ENCODE results near the gene KATNB1.
"Not testable (repeated sequence)": the region's sequence is repeated elsewhere in the genome, so short reads cannot be mapped to it uniquely, and the experiment has no call there.

The KATNB1 gene

GRCh38 chr16:57775661-57776469 is 40.3 kb downstream of the KATNB1 start:
- DNase-seq, result peak; percentile 50

- DNase-seq, result no peak
These were observed 43.1 kb downstream of the KATNB1 start for GRCh38 chr16:57778658-57779057.

- not testable (repeated sequence) for DNase-seq
These were observed 44.3 kb downstream of the KATNB1 start for GRCh38 chr16:57779836-57780235.

- no peak for DNase-seq
These were observed 45.8 kb downstream of the KATNB1 start for GRCh38 chr16:57781349-57781740.

GRCh38 chr16:57781741-57782606 is 46.4 kb downstream of the KATNB1 start:
- no peak for DNase-seq

- not testable (repeated sequence) for DNase-seq
These were observed 47.1 kb downstream of the KATNB1 start for GRCh38 chr16:57782607-57783055.

- no peak for DNase-seq
These were observed 47.5 kb downstream of the KATNB1 start for GRCh38 chr16:57783116-57783515.

- DNase-seq, result no peak
These were observed 48.3 kb downstream of the KATNB1 start for GRCh38 chr16:57783883-57784282.

- no peak for DNase-seq
These were observed 48.8 kb downstream of the KATNB1 start for GRCh38 chr16:57784334-57784733.

GRCh38 chr16:57785385-57785784 is 49.8 kb downstream of the KATNB1 start:
- DNase-seq, result no peak

- DNase-seq, result no peak
These were observed 50.4 kb downstream of the KATNB1 start for GRCh38 chr16:57785924-57786323.

GRCh38 chr16:57786632-57787518 is 51.3 kb downstream of the KATNB1 start:
- DNase-seq, result no peak

- no peak for DNase-seq
These were observed 51.9 kb downstream of the KATNB1 start for GRCh38 chr16:57787519-57787905.

- peak; percentile 59 for DNase-seq
These were observed 52.8 kb downstream of the KATNB1 start for GRCh38 chr16:57788252-57788841.

GRCh38 chr16:57788951-57789350 is 53.4 kb downstream of the KATNB1 start:
- DNase-seq, result no peak

- no peak for DNase-seq
These were observed 55.8 kb downstream of the KATNB1 start for GRCh38 chr16:57791195-57791892.

- DNase-seq, result no peak
These were observed 56.4 kb downstream of the KATNB1 start for GRCh38 chr16:57791893-57792461.

- no peak for DNase-seq
These were observed 59.4 kb downstream of the KATNB1 start for GRCh38 chr16:57794849-57795430.

- peak; percentile 67 for DNase-seq
These were observed 59.9 kb downstream of the KATNB1 start for GRCh38 chr16:57795431-57795878.

GRCh38 chr16:57796014-57796413 is 60.4 kb downstream of the KATNB1 start:
- DNase-seq, result not testable (repeated sequence)

GRCh38 chr16:57797216-57797525 is 61.6 kb downstream of the KATNB1 start:
- DNase-seq, result no peak
